Chondrocyte (in vitro differentiated cells): ENCODE measurements around the gene MRPL34. TPM values are rescaled to one million over a fixed set of nuclear protein-coding genes. Genes with fewer than 3 reads are reported as not detected.
A peak's percentile ranks its signal among the peaks of the same experiment; 100 is the strongest.

Experiments used
- DNase-seq: peaks from one replicate; pipeline ENCODE4 v3.0.0; 2021; ENCODE audit warnings: mixed read lengths, low spot score
- H3K27ac Mint-ChIP-seq: one replicate; pipeline ENCODE4 v1.8.0; 2021; ENCODE audit warnings: mild to moderate bottlenecking, moderate library complexity, mixed read lengths; ENCODE audit not compliant: unreplicated experiment
- H3K27me3 Mint-ChIP-seq: 2 replicates; pipeline ENCODE4 v1.8.0; 2021; ENCODE audit warnings: low read depth, mixed read lengths
- H3K36me3 Mint-ChIP-seq: 2 replicates; pipeline ENCODE4 v1.8.0; 2021; ENCODE audit warnings: low read depth, mixed read lengths
- H3K4me1 Mint-ChIP-seq: 2 replicates; pipeline ENCODE4 v1.8.0; 2021; ENCODE audit warnings: low read depth, mild to moderate bottlenecking, mixed read lengths
- H3K4me3 Mint-ChIP-seq: one replicate; pipeline ENCODE4 v1.8.0; 2021; ENCODE audit warnings: mild to moderate bottlenecking, moderate library complexity, mixed read lengths; ENCODE audit not compliant: unreplicated experiment
- H3K9me3 Mint-ChIP-seq: 2 replicates; pipeline ENCODE4 v1.8.0; 2021; ENCODE audit warnings: low read depth, mixed read lengths
- CTCF ChIP-seq: fragments of 200-600 bp; sonication (generic); IDR thresholded peaks from 2 replicates; pipeline ENCODE4 v1.5.0; 2021; ENCODE audit warnings: antibody characterized with exemption, mild to moderate bottlenecking, moderate library complexity
- total RNA-seq: library from RNA; stranded (reverse); gene quantifications from 3 replicates; pipeline ENCODE4 v1.2.1, GENCODE V29; 2021

MRPL34 gene
- total RNA-seq, 1 donor from 2014 or later, result 56.6 TPM

- TF ChIP-seq CTCF, result peak; percentile 30
- Mint-ChIP-seq H3K36me3 (peaks cover 1% of the 10 kb centered on the region), H3K27me3 (no peaks in the 10 kb centered on the region), H3K4me1 (peaks cover 5% of the 10 kb centered on the region), H3K27ac (no peak overlapping the region), H3K4me3 (no peak overlapping the region), H3K9me3 (no peaks in the 10 kb centered on the region)
- DNase-seq, result no peak
Measured at GRCh38 chr19:17296273-17296672, 9.4 kb upstream of the MRPL34 start.

- Mint-ChIP-seq H3K27me3 (no peaks in the 10 kb centered on the region), H3K4me1 (peaks cover 5% of the 10 kb centered on the region), H3K9me3 (no peaks in the 10 kb centered on the region), H3K27ac (no peak overlapping the region), H3K4me3 (no peak overlapping the region), H3K36me3 (peaks cover 1% of the 10 kb centered on the region)
- DNase-seq, result no peak
- no peak for TF ChIP-seq CTCF
Measured at GRCh38 chr19:17296976-17297375, 8.7 kb upstream of the MRPL34 start.

- no peak overlapping the region for H3K27ac Mint-ChIP-seq
- no peak overlapping the region for H3K4me3 Mint-ChIP-seq
- no peaks in the 10 kb centered on the region for H3K27me3 Mint-ChIP-seq
- H3K9me3 Mint-ChIP-seq, result no peaks in the 10 kb centered on the region
- no peak for TF ChIP-seq CTCF
- H3K36me3 Mint-ChIP-seq, result peaks cover 1% of the 10 kb centered on the region
- no peak for DNase-seq
- peaks cover 20% of the 10 kb centered on the region for H3K4me1 Mint-ChIP-seq
Measured at GRCh38 chr19:17300992-17301619, 4.6 kb upstream of the MRPL34 start.

GRCh38 chr19:17302391-17303166 is 3.1 kb upstream of the MRPL34 start:
- TF ChIP-seq CTCF, result no peak
- Mint-ChIP-seq H3K27ac (no peak overlapping the region), H3K4me3 (peak overlapping the region; percentile 57), H3K27me3 (no peaks in the 10 kb centered on the region), H3K9me3 (no peaks in the 10 kb centered on the region), H3K4me1 (peaks cover 29% of the 10 kb centered on the region), H3K36me3 (peaks cover 1% of the 10 kb centered on the region)
- DNase-seq, result no peak

- Mint-ChIP-seq H3K27me3 (no peaks in the 10 kb centered on the region), H3K9me3 (no peaks in the 10 kb centered on the region), H3K36me3 (no peaks in the 10 kb centered on the region), H3K4me1 (peaks cover 32% of the 10 kb centered on the region), H3K27ac (peak within 1 kb of the TSS; percentile 41), H3K4me3 (peak within 1 kb of the TSS; percentile 57)
- TF ChIP-seq CTCF, result peak; percentile 77
- peak; percentile 98 for DNase-seq
Measured at GRCh38 chr19:17303167-17303939, 2.3 kb upstream of the MRPL34 start, which contains the start of gene ABHD8. Gene ABHD8 (minus strand): TSS chr19:17303425. CDS start chr19:17301616, 1,809 bp downstream.
